PC-9 (cell line): Measurements from ENCODE around the gene ERC2. TPM values are rescaled to one million over a fixed set of nuclear protein-coding genes. Genes with fewer than 3 reads are reported as not detected.

ENCODE experiments used
- BruUV-seq: library from RNA; stranded (reverse); fragments of 400-500 nt; replicated peaks from 2 replicates; lab custom pipeline; 2021; lab: Mats Ljungman, UMichigan
- CTCF ChIA-PET: fragments of 300-600 bp; sonication (Branson Sonifier 250); formaldehyde crosslinking; loops from one replicate; lab custom pipeline; 2022; ENCODE audit warnings: antibody characterized with exemption; lab: Charles Lee
- POLR2A ChIA-PET: fragments of 300-600 bp; sonication (Branson Sonifier 250); formaldehyde crosslinking; loops from one replicate; lab custom pipeline; 2022; ENCODE audit warnings: antibody characterized with exemption; ENCODE audit not compliant: unreplicated experiment; lab: Charles Lee
- DNase-seq, 2 experiments: peaks; one replicate each; pipeline versions ENCODE4 v3.0.0 to v3.0.0-alpha.2; 2015 to 2022; ENCODE audit warnings: mixed read lengths in 1 of 2
- H2AFZ ChIP-seq: fragments of 200-600 bp; sonication (generic); 2 replicates; pipeline ENCODE4 v1.8.1; 2017; ENCODE audit warnings: antibody characterized with exemption
- H3F3A ChIP-seq: fragments of 200-600 bp; sonication (generic); 2 replicates; pipeline ENCODE4 v1.8.1; 2017; ENCODE audit warnings: antibody characterized with exemption, mild to moderate bottlenecking, low read depth; ENCODE audit not compliant: insufficient read depth
- H3K27ac ChIP-seq: fragments of 200-600 bp; sonication (generic); 2 replicates; pipeline ENCODE4 v1.6.1; 2016; ENCODE audit warnings: mixed run types
- H3K27me3 ChIP-seq: fragments of 200-600 bp; sonication (generic); 2 replicates; pipeline ENCODE4 v1.6.1; 2016; ENCODE audit warnings: low read depth, mixed run types; ENCODE audit not compliant: insufficient read depth
- H3K36me3 ChIP-seq: fragments of 200-600 bp; sonication (generic); 2 replicates; pipeline ENCODE4 v1.6.1; 2016; ENCODE audit warnings: low read depth, mixed run types
- H3K4me1 ChIP-seq: fragments of 200-600 bp; sonication (generic); replicated peaks from 2 replicates; pipeline ENCODE4 v1.6.1; 2016; ENCODE audit warnings: mixed run types; ENCODE audit not compliant: insufficient read depth
- H3K4me2 ChIP-seq: fragments of 200-600 bp; sonication (generic); 2 replicates; pipeline ENCODE4 v1.6.1; 2017; ENCODE audit warnings: mixed run types
- H3K4me3 ChIP-seq: fragments of 200-600 bp; sonication (generic); 2 replicates; pipeline ENCODE4 v1.6.1; 2016; ENCODE audit warnings: mixed run types
- H3K79me2 ChIP-seq: fragments of 200-600 bp; sonication (generic); 2 replicates; pipeline ENCODE4 v1.6.1; 2017; ENCODE audit warnings: low read depth, mixed run types
- H3K9me2 ChIP-seq: fragments of 200-600 bp; sonication (generic); 2 replicates; pipeline ENCODE4 v1.8.1; 2017; ENCODE audit warnings: mild to moderate bottlenecking; ENCODE audit not compliant: insufficient read depth
- H3K9me3 ChIP-seq: fragments of 200-600 bp; sonication (generic); 2 replicates; pipeline ENCODE4 v1.8.1; 2016; ENCODE audit warnings: low read depth; ENCODE audit not compliant: insufficient read depth
- H4K20me1 ChIP-seq: fragments of 200-600 bp; sonication (generic); 2 replicates; pipeline ENCODE4 v1.8.1; 2017; ENCODE audit not compliant: insufficient read depth
- CTCF ChIP-seq: fragments of 200-600 bp; sonication (generic); conservative IDR thresholded peaks from 2 replicates; pipeline ENCODE4 v1.6.1; 2017; ENCODE audit warnings: mixed run types, antibody characterized with exemption, mild to moderate bottlenecking, moderate library complexity
- EZH2 ChIP-seq: fragments of 200-600 bp; sonication (generic); IDR thresholded peaks from 2 replicates; pipeline ENCODE4 v1.8.0; 2017; ENCODE audit warnings: antibody characterized with exemption, low read depth
- intact Hi-C: fragments of 100-400 bp; cut with micrococcal nuclease; formaldehyde crosslinking; loops from one replicate; pipeline ENCODE4 v1.10.0; 2022; ENCODE audit not compliant: unreplicated experiment
- total RNA-seq: library from RNA; stranded (reverse); gene quantifications from 2 replicates; pipeline ENCODE4 v1.2.3, GENCODE V29; 2021

Gene ERC2
- total RNA-seq, 1 experiment from 2014 or later, result 1.4 TPM

GRCh38 chr3:55597641-55598040 lies 870.6 kb downstream of the ERC2 start:
- H4K20me1 ChIP-seq, result no peaks in the 10 kb centered on the region
- POLR2A ChIA-PET, result interaction anchor here (0.7 to 1.0 kb wide), 2 partner anchors 46 to 94 kb away, joined by 6 to 9 read pairs; no protein-coding TSS in a partner anchor
- no peaks in the 10 kb centered on the region for H3K9me2 ChIP-seq
- intact Hi-C loops, result loop anchor here (1.0 to 10.0 kb wide), 5 partner anchors 23 to 743 kb away; partner anchors contain the start of gene WNT5A
- peak overlapping the region; percentile 63; the same call in 1 of the 2 replicates for H3K4me3 ChIP-seq
- peaks cover 24% of the 10 kb centered on the region for H3K79me2 ChIP-seq
- peak overlapping the region; percentile 99 for H3K27ac ChIP-seq
- H3K36me3 ChIP-seq, result peaks cover 12% of the 10 kb centered on the region
- peaks cover 37% of the 10 kb centered on the region for H3F3A ChIP-seq
- TF ChIP-seq CTCF (no peak), EZH2 (no peak)
- DNase-seq, result peak; percentile 67 to 99
- no peak overlapping the region for H2AFZ ChIP-seq
- H3K27me3 ChIP-seq, result no peaks in the 10 kb centered on the region
- H3K9me3 ChIP-seq, result 0 out of 2 replicates have a peak, but pooled peaks cover 4% of the 10 kb centered on the region
- CTCF ChIA-PET, result interaction anchor here (0.6 to 1.0 kb wide), 3 partner anchors 25 to 123 kb away, joined by 3 to 4 read pairs (median 3); no protein-coding TSS in a partner anchor
- peak overlapping the region; percentile 41 for H3K4me2 ChIP-seq
- peaks cover 68% of the 10 kb centered on the region for H3K4me1 ChIP-seq
- BruUV-seq, result no TSS peak

- intact Hi-C loops, result loop anchor here (10.0 kb wide), 1 partner anchor 741 kb away; no protein-coding TSS in a partner anchor
- H3K9me3 ChIP-seq, result 0 out of 2 replicates have a peak, but pooled peaks cover 4% of the 10 kb centered on the region
- H3F3A ChIP-seq, result peaks cover 47% of the 10 kb centered on the region
- no peak for TF ChIP-seq CTCF
- TF ChIP-seq EZH2, result no peak
- peak overlapping the region; percentile 99 for H3K27ac ChIP-seq
- DNase-seq, result no peak
- H3K36me3 ChIP-seq, result peaks cover 12% of the 10 kb centered on the region
- peak overlapping the region; percentile 87 for H3K4me2 ChIP-seq
- ChIA-PET CTCF (no interaction called here), POLR2A (interaction anchor here (0.7 kb wide), 1 partner anchor 25 kb away, joined by 8 read pairs; no protein-coding TSS in a partner anchor)
- peak overlapping the region; percentile 63 for H3K4me3 ChIP-seq
- H2AFZ ChIP-seq, result no peak overlapping the region
- peaks cover 80% of the 10 kb centered on the region for H3K4me1 ChIP-seq
- no peaks in the 10 kb centered on the region for H4K20me1 ChIP-seq
- H3K9me2 ChIP-seq, result no peaks in the 10 kb centered on the region
- H3K79me2 ChIP-seq, result peaks cover 24% of the 10 kb centered on the region
- H3K27me3 ChIP-seq, result no peaks in the 10 kb centered on the region
- no TSS peak for BruUV-seq
These were observed 872.1 kb downstream of the ERC2 start for GRCh38 chr3:55596212-55596611.

- H3K4me1 ChIP-seq, result peaks cover 80% of the 10 kb centered on the region
- no TSS peak for BruUV-seq
- peak overlapping the region; percentile 87 for H3K4me2 ChIP-seq
- H3F3A ChIP-seq, result peaks cover 47% of the 10 kb centered on the region
- 0 out of 2 replicates have a peak, but pooled peaks cover 4% of the 10 kb centered on the region for H3K9me3 ChIP-seq
- TF ChIP-seq EZH2 (no peak), CTCF (no peak)
- peak overlapping the region; percentile 63; the same call in 1 of the 2 replicates for H3K4me3 ChIP-seq
- no peaks in the 10 kb centered on the region for H3K9me2 ChIP-seq
- ChIA-PET POLR2A (interaction anchor here (0.6 kb wide), 1 partner anchor 25 kb away, joined by 4 read pairs; no protein-coding TSS in a partner anchor), CTCF (no interaction called here)
- no peak overlapping the region for H2AFZ ChIP-seq
- no peaks in the 10 kb centered on the region for H3K27me3 ChIP-seq
- peaks cover 12% of the 10 kb centered on the region for H3K36me3 ChIP-seq
- DNase-seq, result no peak
- intact Hi-C loops, result loop anchor here (10.0 kb wide), 1 partner anchor 741 kb away; no protein-coding TSS in a partner anchor
- H4K20me1 ChIP-seq, result no peaks in the 10 kb centered on the region
- peak overlapping the region; percentile 99 for H3K27ac ChIP-seq
- H3K79me2 ChIP-seq, result peaks cover 24% of the 10 kb centered on the region
These were observed 872.8 kb downstream of the ERC2 start for GRCh38 chr3:55595420-55595819.
